ENCODE data around the gene NRXN3. TPM values are rescaled to one million over a fixed set of nuclear protein-coding genes. Genes with fewer than 3 reads are reported as not detected.

NRXN3 gene
- total and polyA plus RNA-seq, 3 experiments from 2014 or later, result not detected

DNA sequence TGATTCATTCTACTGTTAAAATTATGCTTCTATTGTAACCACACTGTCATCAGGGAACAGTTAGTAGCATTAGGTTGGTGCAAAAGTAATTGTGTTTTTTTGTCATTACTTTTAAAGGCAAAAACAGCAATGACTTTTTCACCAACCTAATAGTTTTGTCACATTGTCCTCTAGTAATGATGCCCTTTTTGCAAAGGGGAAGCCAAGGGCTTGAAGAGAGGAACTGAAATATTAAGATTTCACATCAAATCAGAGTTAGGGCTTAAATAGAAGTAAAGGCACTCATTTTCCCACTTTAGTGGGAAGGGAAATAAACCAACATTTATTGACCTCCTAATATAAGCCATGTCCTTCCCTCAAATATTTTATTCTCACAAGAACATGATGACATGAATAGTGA, 273.7 kb downstream of the NRXN3 start:
- Mint-ChIP-seq H3K27ac (no peak overlapping the region), H3K4me3 (no peak overlapping the region), H3K9me3 (peaks cover 0 to 4% (median 4%) of the 10 kb centered on the region in 5 donors), H3K4me1 (no peaks in the 10 kb centered on the region), H3K27me3 (peaks cover 0 to 4% of the 10 kb centered on the region in 2 donors), H3K36me3 (peaks cover 0 to 1% (median 0%) of the 10 kb centered on the region in 3 donors)
- no peak overlapping the region for H3K4me3 ChIP-seq (ENCODE audit: low read length)
- DNase-seq, result no peak
- no peaks in the 10 kb centered on the region for H3K27me3 ChIP-seq (ENCODE audit: insufficient read depth, low read length, poor library complexity, severe bottlenecking)
- no peak overlapping the region for H3K27ac ChIP-seq (ENCODE audit: low read depth, low read length)
- POLR2A ChIA-PET, result no interaction called here
- no peaks in the 10 kb centered on the region for H3K4me1 ChIP-seq (ENCODE audit: insufficient read depth, low read length)
- no peaks in the 10 kb centered on the region for H3K9me3 ChIP-seq (ENCODE audit: low read length)
- CTCF ChIA-PET, result no interaction called here
- H3K36me3 ChIP-seq (ENCODE audit: insufficient read depth, low read length), result no peaks in the 10 kb centered on the region

DNA sequence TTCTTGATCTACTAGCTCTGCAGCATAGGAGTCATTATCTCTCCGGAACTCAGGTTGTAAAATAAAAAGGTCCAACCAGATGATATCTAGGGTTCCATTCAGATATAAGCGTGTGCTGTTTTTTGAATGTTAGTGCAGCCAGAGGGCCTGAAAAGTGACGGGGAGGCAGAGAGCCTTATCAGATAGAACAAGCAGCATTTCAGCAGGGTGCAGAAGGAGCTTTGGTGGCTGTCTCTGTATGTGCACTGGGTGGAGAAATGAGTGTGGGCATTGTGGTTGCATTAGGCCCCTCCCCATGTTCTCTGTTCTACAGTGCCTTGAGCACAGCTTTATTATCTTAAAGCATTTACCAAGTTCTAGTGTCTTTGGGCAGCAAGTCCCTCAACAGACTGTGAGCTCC, 275.1 kb downstream of the NRXN3 start:
- H3K27me3 ChIP-seq (ENCODE audit: insufficient read depth, low read length, poor library complexity, severe bottlenecking), result no peaks in the 10 kb centered on the region
- ChIA-PET POLR2A (no interaction called here), CTCF (interaction anchor here (0.9 kb wide), 1 partner anchor 12 kb away, joined by 3 read pairs; no protein-coding TSS in a partner anchor)
- Mint-ChIP-seq H3K4me3 (no peak overlapping the region), H3K27me3 (peaks cover 0 to 4% of the 10 kb centered on the region in 2 donors), H3K36me3 (no peaks in the 10 kb centered on the region), H3K27ac (no peak overlapping the region), H3K9me3 (peaks cover 0 to 4% (median 3%) of the 10 kb centered on the region in 5 donors), H3K4me1 (no peaks in the 10 kb centered on the region)
- no peak overlapping the region for H3K4me3 ChIP-seq (ENCODE audit: low read length)
- DNase-seq, result no peak
- no peak overlapping the region for H3K27ac ChIP-seq (ENCODE audit: low read depth, low read length)
- no peaks in the 10 kb centered on the region for H3K9me3 ChIP-seq (ENCODE audit: low read length)
- no peaks in the 10 kb centered on the region for H3K4me1 ChIP-seq (ENCODE audit: insufficient read depth, low read length)
- no peaks in the 10 kb centered on the region for H3K36me3 ChIP-seq (ENCODE audit: insufficient read depth, low read length)

DNA sequence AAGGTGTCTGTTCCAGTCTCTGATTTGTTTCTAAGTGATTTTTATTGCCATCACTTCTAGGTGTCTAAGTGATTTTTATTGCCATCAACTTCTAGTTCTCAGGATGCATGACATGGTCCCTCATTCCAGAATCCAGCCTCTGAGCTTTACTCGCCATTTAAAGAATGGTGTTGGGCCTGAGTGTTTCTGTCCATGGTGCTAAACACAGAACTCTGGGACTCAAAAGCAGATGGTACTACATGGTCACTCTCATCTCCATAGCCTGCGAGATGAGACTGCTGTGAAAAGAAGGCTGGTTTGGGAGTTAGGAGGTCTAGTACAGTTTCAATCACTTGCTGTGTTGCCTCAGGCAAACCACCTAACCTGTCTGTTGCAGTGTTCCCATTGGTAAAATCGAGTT, 276.6 kb downstream of the NRXN3 start:
- Mint-ChIP-seq H3K27me3 (no peaks in the 10 kb centered on the region), H3K36me3 (no peaks in the 10 kb centered on the region), H3K27ac (no peak overlapping the region), H3K4me3 (no peak overlapping the region), H3K9me3 (peaks cover 0 to 2% (median 0%) of the 10 kb centered on the region in 5 donors), H3K4me1 (no peaks in the 10 kb centered on the region)
- Histone ChIP-seq H3K9me3 (ENCODE audit: low read length) (no peaks in the 10 kb centered on the region), H3K27me3 (ENCODE audit: insufficient read depth, low read length, poor library complexity, severe bottlenecking) (no peaks in the 10 kb centered on the region), H3K27ac (ENCODE audit: low read depth, low read length) (no peak overlapping the region), H3K4me1 (ENCODE audit: insufficient read depth, low read length) (no peaks in the 10 kb centered on the region), H3K4me3 (ENCODE audit: low read length) (no peak overlapping the region), H3K36me3 (ENCODE audit: insufficient read depth, low read length) (no peaks in the 10 kb centered on the region)
- DNase-seq, result no peak
- CTCF ChIA-PET, result no interaction called here
- POLR2A ChIA-PET, result no interaction called here

- no peaks in the 10 kb centered on the region for H3K9me3 ChIP-seq (ENCODE audit: low read length)
- H3K36me3 ChIP-seq (ENCODE audit: insufficient read depth, low read length), result no peaks in the 10 kb centered on the region
- no peak overlapping the region for H3K27ac ChIP-seq (ENCODE audit: low read depth, low read length)
- CTCF ChIA-PET, result no interaction called here
- no peaks in the 10 kb centered on the region for H3K27me3 ChIP-seq (ENCODE audit: insufficient read depth, low read length, poor library complexity, severe bottlenecking)
- H3K4me3 ChIP-seq (ENCODE audit: low read length), result no peak overlapping the region
- Mint-ChIP-seq H3K27me3 (no peaks in the 10 kb centered on the region), H3K9me3 (peaks cover 0 to 2% (median 0%) of the 10 kb centered on the region in 5 donors), H3K4me1 (no peaks in the 10 kb centered on the region), H3K36me3 (no peaks in the 10 kb centered on the region), H3K4me3 (no peak overlapping the region), H3K27ac (no peak overlapping the region)
- POLR2A ChIA-PET, result no interaction called here
- no peak for DNase-seq
- no peaks in the 10 kb centered on the region for H3K4me1 ChIP-seq (ENCODE audit: insufficient read depth, low read length)
These were observed 278.3 kb downstream of the NRXN3 start for GRCh38 chr14:78448164-78449094.

DNA sequence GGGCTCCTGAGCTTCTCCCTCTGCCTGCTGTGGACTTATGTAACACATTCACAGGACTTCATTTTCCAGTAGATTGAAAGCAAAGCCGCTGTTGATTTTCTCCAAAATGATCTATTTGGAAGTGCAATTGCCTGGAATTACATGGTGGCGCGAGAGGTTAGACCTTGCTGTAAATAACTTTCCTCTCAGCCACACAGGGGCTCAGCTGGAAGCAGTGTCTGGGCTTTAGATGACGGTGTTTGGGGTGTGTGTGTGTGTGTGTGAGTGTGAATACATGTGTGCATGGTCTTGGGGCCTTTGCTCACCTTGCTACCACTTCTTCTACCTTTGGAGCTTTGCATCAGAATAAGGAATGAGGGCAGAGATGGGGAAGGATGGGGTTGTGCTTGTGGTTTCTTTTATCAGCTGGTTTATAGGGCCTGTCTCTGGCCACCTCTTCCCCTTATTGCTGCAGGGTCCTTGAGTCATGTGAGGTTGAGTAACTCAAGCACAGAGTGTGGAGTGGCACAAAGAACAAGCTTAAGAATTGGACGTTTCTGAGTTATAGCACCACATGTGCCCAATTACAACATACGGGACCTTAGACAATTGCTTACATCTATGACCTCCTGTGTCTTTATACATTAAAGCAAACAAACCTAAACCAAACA, 280.6 kb downstream of the NRXN3 start:
- no peaks in the 10 kb centered on the region for H3K9me3 ChIP-seq (ENCODE audit: low read length)
- no peak overlapping the region for H3K4me3 Mint-ChIP-seq
- no peaks in the 10 kb centered on the region for H3K27me3 Mint-ChIP-seq
- no peak for DNase-seq
- no peaks in the 10 kb centered on the region for H3K36me3 Mint-ChIP-seq
- H3K27ac Mint-ChIP-seq, result no peak overlapping the region
- H3K36me3 ChIP-seq (ENCODE audit: insufficient read depth, low read length), result no peaks in the 10 kb centered on the region
- H3K27me3 ChIP-seq (ENCODE audit: insufficient read depth, low read length, poor library complexity, severe bottlenecking), result no peaks in the 10 kb centered on the region
- H3K27ac ChIP-seq (ENCODE audit: low read depth, low read length), result no peak overlapping the region
- H3K4me1 Mint-ChIP-seq, result no peaks in the 10 kb centered on the region
- H3K9me3 Mint-ChIP-seq, result peaks cover 0 to 2% (median 0%) of the 10 kb centered on the region in 5 donors
- H3K4me1 ChIP-seq (ENCODE audit: insufficient read depth, low read length), result no peaks in the 10 kb centered on the region
- CTCF ChIA-PET, result no interaction called here
- POLR2A ChIA-PET, result no interaction called here
- no peak overlapping the region for H3K4me3 ChIP-seq (ENCODE audit: low read length)

DNA sequence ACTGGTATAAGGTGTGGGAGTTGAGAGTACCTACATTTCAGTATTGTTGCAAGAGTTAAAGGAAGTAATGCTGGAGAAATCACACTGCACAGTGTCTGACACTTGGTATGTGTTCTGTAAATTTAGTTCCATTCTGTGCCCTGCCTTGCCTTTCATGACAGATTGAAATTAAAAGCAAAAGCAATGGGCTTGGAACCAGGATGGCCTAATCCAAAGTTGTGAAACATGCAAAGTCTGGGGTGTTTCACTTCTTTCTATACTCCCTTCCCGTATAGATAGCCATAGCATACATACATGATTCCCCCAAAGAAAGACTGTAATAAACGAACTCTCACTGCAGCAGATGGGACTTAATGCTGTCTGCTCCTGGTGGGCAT, 281.1 kb downstream of the NRXN3 start:
- no peaks in the 10 kb centered on the region for H3K27me3 Mint-ChIP-seq
- no peak for DNase-seq
- POLR2A ChIA-PET, result no interaction called here
- CTCF ChIA-PET, result no interaction called here
- no peaks in the 10 kb centered on the region for H3K4me1 Mint-ChIP-seq
- H3K9me3 Mint-ChIP-seq, result peaks cover 0 to 4% (median 1%) of the 10 kb centered on the region in 5 donors
- Histone ChIP-seq H3K36me3 (ENCODE audit: insufficient read depth, low read length) (no peaks in the 10 kb centered on the region), H3K4me3 (ENCODE audit: low read length) (no peak overlapping the region), H3K27ac (ENCODE audit: low read depth, low read length) (no peak overlapping the region), H3K27me3 (ENCODE audit: insufficient read depth, low read length, poor library complexity, severe bottlenecking) (no peaks in the 10 kb centered on the region), H3K9me3 (ENCODE audit: low read length) (no peaks in the 10 kb centered on the region), H3K4me1 (ENCODE audit: insufficient read depth, low read length) (no peaks in the 10 kb centered on the region)
- H3K4me3 Mint-ChIP-seq, result no peak overlapping the region
- no peaks in the 10 kb centered on the region for H3K36me3 Mint-ChIP-seq
- peak overlapping the region in 1 of 8 donors; percentile 2 for H3K27ac Mint-ChIP-seq

- no peaks in the 10 kb centered on the region for H3K27me3 ChIP-seq (ENCODE audit: insufficient read depth, low read length, poor library complexity, severe bottlenecking)
- H3K4me3 Mint-ChIP-seq, result no peak overlapping the region
- no peaks in the 10 kb centered on the region for H3K27me3 Mint-ChIP-seq
- H3K4me1 ChIP-seq (ENCODE audit: insufficient read depth, low read length), result no peaks in the 10 kb centered on the region
- H3K4me3 ChIP-seq (ENCODE audit: low read length), result no peak overlapping the region
- H3K27ac Mint-ChIP-seq, result no peak overlapping the region
- H3K36me3 ChIP-seq (ENCODE audit: insufficient read depth, low read length), result no peaks in the 10 kb centered on the region
- no peaks in the 10 kb centered on the region for H3K9me3 ChIP-seq (ENCODE audit: low read length)
- ChIA-PET POLR2A (no interaction called here), CTCF (no interaction called here)
- no peaks in the 10 kb centered on the region for H3K36me3 Mint-ChIP-seq
- no peak for DNase-seq
- H3K9me3 Mint-ChIP-seq, result peaks cover 0 to 5% (median 1%) of the 10 kb centered on the region in 5 donors
- H3K27ac ChIP-seq (ENCODE audit: low read depth, low read length), result no peak overlapping the region
- H3K4me1 Mint-ChIP-seq, result no peaks in the 10 kb centered on the region
These were observed 285.8 kb downstream of the NRXN3 start for GRCh38 chr14:78455896-78456435.

DNA sequence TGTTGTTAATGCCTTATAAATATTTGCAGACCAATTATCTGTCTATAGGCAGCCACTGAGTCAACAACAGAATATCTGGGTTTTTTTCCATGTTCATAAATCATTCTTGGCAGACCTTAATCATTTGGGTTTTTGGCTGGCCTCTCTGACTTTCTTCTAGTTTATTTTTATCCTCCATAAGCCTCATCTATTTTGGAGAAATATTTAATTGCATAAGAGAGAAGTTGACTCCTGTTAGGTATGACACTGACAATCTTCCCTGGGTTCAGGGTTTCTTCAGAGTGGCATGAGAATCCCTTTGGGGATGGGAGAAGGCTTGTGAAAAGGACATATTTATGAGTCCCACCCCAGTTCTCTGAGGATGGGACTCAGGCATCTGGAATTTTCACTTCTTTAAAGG, 299.8 kb downstream of the NRXN3 start:
- ChIA-PET CTCF (no interaction called here), POLR2A (no interaction called here)
- H3K27ac ChIP-seq (ENCODE audit: low read depth, low read length), result no peak overlapping the region
- no peak for DNase-seq
- no peak overlapping the region for H3K27ac Mint-ChIP-seq
- no peaks in the 10 kb centered on the region for H3K36me3 Mint-ChIP-seq
- H3K36me3 ChIP-seq (ENCODE audit: insufficient read depth, low read length), result no peaks in the 10 kb centered on the region
- no peaks in the 10 kb centered on the region for H3K4me1 ChIP-seq (ENCODE audit: insufficient read depth, low read length)
- peaks cover 0 to 1% of the 10 kb centered on the region in 2 donors for H3K27me3 Mint-ChIP-seq
- H3K9me3 ChIP-seq (ENCODE audit: low read length), result no peaks in the 10 kb centered on the region
- no peaks in the 10 kb centered on the region for H3K27me3 ChIP-seq (ENCODE audit: insufficient read depth, low read length, poor library complexity, severe bottlenecking)
- H3K4me3 ChIP-seq (ENCODE audit: low read length), result no peak overlapping the region
- no peaks in the 10 kb centered on the region for H3K4me1 Mint-ChIP-seq
- H3K9me3 Mint-ChIP-seq, result peaks cover 0 to 5% (median 4%) of the 10 kb centered on the region in 5 donors
- no peak overlapping the region for H3K4me3 Mint-ChIP-seq

Measured in CD8-positive, alpha-beta memory T cell (primary cell).